Measurements from ENCODE around the gene ZNF519.

ZNF519 gene

DNA sequence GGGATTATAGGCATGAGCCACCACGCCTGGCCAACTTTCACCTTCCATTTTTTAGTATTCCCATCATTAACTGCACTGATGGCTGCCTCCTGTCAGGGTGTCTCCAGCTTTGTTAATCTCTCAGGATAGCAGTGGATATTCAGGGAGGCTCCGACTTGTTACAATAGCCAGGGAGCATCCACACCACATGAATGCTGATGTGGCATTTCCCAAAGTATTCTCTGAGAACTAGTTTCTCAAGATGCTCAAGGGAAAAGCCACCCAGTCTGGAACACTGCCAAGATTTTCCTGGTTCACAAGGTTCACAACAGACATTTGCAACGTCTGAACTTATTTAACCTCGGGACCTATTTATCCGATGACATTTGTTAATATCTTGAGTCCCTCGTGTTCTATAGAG, 33.8 kb downstream of the ZNF519 start:
- Histone ChIP-seq H3F3A (ENCODE audit: insufficient read depth, low read length) (no peaks in the 10 kb centered on the region), H3K9me3 (replicated peaks; ENCODE audit: insufficient read depth, low read length) (no peaks in the 10 kb centered on the region), H3K27me3 (replicated peaks; ENCODE audit: insufficient read depth, low read length) (no peaks in the 10 kb centered on the region), H4K20me1 (ENCODE audit: insufficient read depth, low read length) (no peaks in the 10 kb centered on the region), H3K4me1 (ENCODE audit: low read length) (no peaks in the 10 kb centered on the region), H3K27ac (ENCODE audit: low read length) (no peak overlapping the region), H3K9ac (ENCODE audit: low read length) (no peak overlapping the region), H2AFZ (ENCODE audit: low read length) (no peak overlapping the region), H3K36me3 (replicated peaks; ENCODE audit: insufficient read depth, low read length) (no peaks in the 10 kb centered on the region), H3K79me2 (ENCODE audit: low read length) (no peaks in the 10 kb centered on the region), H3K4me2 (ENCODE audit: low read depth, low read length) (no peak overlapping the region), H3K4me3 (ENCODE audit: low read length) (no peak overlapping the region), H3K9me2 (replicated peaks; ENCODE audit: insufficient read depth, low read length) (no peaks in the 10 kb centered on the region)
- no peak for TF ChIP-seq CTCF (IDR thresholded peaks at IDR 0.05; ENCODE audit: low read length)
- no peak for TF ChIP-seq EZH2 (optimal IDR thresholded peaks at IDR 0.05; ENCODE audit: low read depth, low read length)
- TF ChIP-seq EZH2phosphoT487 (IDR thresholded peaks at IDR 0.05; ENCODE audit: low read length) = no peak
- DNase-seq = no peak

DNA sequence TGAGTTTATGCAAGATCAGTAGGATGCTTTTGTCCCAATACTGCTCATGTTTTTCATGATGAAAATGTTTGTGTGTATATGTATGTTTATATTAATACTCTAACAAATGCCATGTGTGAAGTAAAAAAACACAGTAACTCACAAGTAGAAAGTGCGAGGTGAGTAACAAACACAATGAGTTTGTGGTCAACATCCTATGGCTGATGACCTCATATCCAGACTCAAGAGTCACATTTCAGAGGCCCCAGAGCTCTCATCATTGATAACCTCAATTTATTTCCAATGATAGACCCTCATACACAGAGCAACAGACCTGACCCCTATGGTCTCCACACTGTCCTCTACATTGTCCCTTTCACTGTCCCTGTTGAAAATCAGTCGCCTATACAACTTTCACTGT, 34.5 kb downstream of the ZNF519 start:
- H3K4me1 ChIP-seq (ENCODE audit: low read length) = no peaks in the 10 kb centered on the region
- H2AFZ ChIP-seq (ENCODE audit: low read length) = no peak overlapping the region
- H3K9me2 ChIP-seq (replicated peaks; ENCODE audit: insufficient read depth, low read length) = no peaks in the 10 kb centered on the region
- H3K9ac ChIP-seq (ENCODE audit: low read length) = no peak overlapping the region
- TF ChIP-seq CTCF (IDR thresholded peaks at IDR 0.05; ENCODE audit: low read length) = no peak
- no peak for TF ChIP-seq EZH2 (optimal IDR thresholded peaks at IDR 0.05; ENCODE audit: low read depth, low read length)
- TF ChIP-seq EZH2phosphoT487 (IDR thresholded peaks at IDR 0.05; ENCODE audit: low read length) = no peak
- DNase-seq = no peak
- no peaks in the 10 kb centered on the region for H3K27me3 ChIP-seq (replicated peaks; ENCODE audit: insufficient read depth, low read length)
- no peaks in the 10 kb centered on the region for H3K9me3 ChIP-seq (replicated peaks; ENCODE audit: insufficient read depth, low read length)
- H3K79me2 ChIP-seq (ENCODE audit: low read length) = no peaks in the 10 kb centered on the region
- no peak overlapping the region for H3K4me3 ChIP-seq (ENCODE audit: low read length)
- no peak overlapping the region for H3K4me2 ChIP-seq (ENCODE audit: low read depth, low read length)
- no peak overlapping the region for H3K27ac ChIP-seq (ENCODE audit: low read length)
- no peaks in the 10 kb centered on the region for H3K36me3 ChIP-seq (replicated peaks; ENCODE audit: insufficient read depth, low read length)
- H4K20me1 ChIP-seq (ENCODE audit: insufficient read depth, low read length) = no peaks in the 10 kb centered on the region
- no peaks in the 10 kb centered on the region for H3F3A ChIP-seq (ENCODE audit: insufficient read depth, low read length)

- DNase-seq = no peak
- Histone ChIP-seq H3K9me3 (replicated peaks; ENCODE audit: insufficient read depth, low read length) (no peaks in the 10 kb centered on the region), H4K20me1 (ENCODE audit: insufficient read depth, low read length) (no peaks in the 10 kb centered on the region), H3K4me1 (ENCODE audit: low read length) (no peaks in the 10 kb centered on the region), H3K27me3 (replicated peaks; ENCODE audit: insufficient read depth, low read length) (no peaks in the 10 kb centered on the region), H2AFZ (ENCODE audit: low read length) (no peak overlapping the region), H3K9ac (ENCODE audit: low read length) (no peak overlapping the region), H3K27ac (ENCODE audit: low read length) (no peak overlapping the region), H3F3A (ENCODE audit: insufficient read depth, low read length) (no peaks in the 10 kb centered on the region), H3K4me2 (ENCODE audit: low read depth, low read length) (no peak overlapping the region), H3K36me3 (replicated peaks; ENCODE audit: insufficient read depth, low read length) (no peaks in the 10 kb centered on the region), H3K9me2 (replicated peaks; ENCODE audit: insufficient read depth, low read length) (no peaks in the 10 kb centered on the region), H3K79me2 (ENCODE audit: low read length) (no peaks in the 10 kb centered on the region), H3K4me3 (ENCODE audit: low read length) (no peak overlapping the region)
- no peak for TF ChIP-seq EZH2 (optimal IDR thresholded peaks at IDR 0.05; ENCODE audit: low read depth, low read length)
- TF ChIP-seq EZH2phosphoT487 (IDR thresholded peaks at IDR 0.05; ENCODE audit: low read length) = no peak
Observed at GRCh38 chr18:14093307-14093915, 38.8 kb downstream of the ZNF519 start.

- Histone ChIP-seq H3K9me3 (replicated peaks; ENCODE audit: insufficient read depth, low read length) (no peaks in the 10 kb centered on the region), H4K20me1 (ENCODE audit: insufficient read depth, low read length) (no peaks in the 10 kb centered on the region), H3K27me3 (replicated peaks; ENCODE audit: insufficient read depth, low read length) (no peaks in the 10 kb centered on the region), H3K4me3 (ENCODE audit: low read length) (no peak overlapping the region), H3F3A (ENCODE audit: insufficient read depth, low read length) (no peaks in the 10 kb centered on the region), H3K4me1 (ENCODE audit: low read length) (no peaks in the 10 kb centered on the region), H3K4me2 (ENCODE audit: low read depth, low read length) (no peak overlapping the region), H3K36me3 (replicated peaks; ENCODE audit: insufficient read depth, low read length) (no peaks in the 10 kb centered on the region), H3K9ac (ENCODE audit: low read length) (no peak overlapping the region), H3K27ac (ENCODE audit: low read length) (no peak overlapping the region), H3K9me2 (replicated peaks; ENCODE audit: insufficient read depth, low read length) (no peaks in the 10 kb centered on the region), H2AFZ (ENCODE audit: low read length) (no peak overlapping the region), H3K79me2 (ENCODE audit: low read length) (no peaks in the 10 kb centered on the region)
- TF ChIP-seq EZH2phosphoT487 (IDR thresholded peaks at IDR 0.05; ENCODE audit: low read length) (no peak), CTCF (IDR thresholded peaks at IDR 0.05; ENCODE audit: low read length) (no peak), EZH2 (optimal IDR thresholded peaks at IDR 0.05; ENCODE audit: low read depth, low read length) (no peak)
- no peak for DNase-seq
Observed at GRCh38 chr18:14092625-14093306, 39.5 kb downstream of the ZNF519 start.
